Mesendoderm (in vitro differentiated cells): ENCODE measurements around the gene TUBA4A.
A peak's percentile ranks its signal among the peaks of the same experiment; 100 is the strongest.

Experiments used
- DNase-seq: peaks from one replicate; pipeline ENCODE4 v3.0.0; 2013
- H2AK5ac ChIP-seq: 2 replicates; pipeline ENCODE4 v1.6.1; 2013; ENCODE audit warnings: low read length, inconsistent platforms
- H2BK120ac ChIP-seq: 2 replicates; pipeline ENCODE4 v1.6.1; 2013; ENCODE audit warnings: low read depth, mild to moderate bottlenecking, low read length, moderate library complexity, mixed read lengths
- H2BK15ac ChIP-seq: replicated peaks from 2 replicates; pipeline ENCODE4 v1.6.1; 2013; ENCODE audit warnings: low read depth, mild to moderate bottlenecking, moderate library complexity
- H2BK5ac ChIP-seq: 2 replicates; pipeline ENCODE4 v1.6.1; 2013; ENCODE audit warnings: low read length, inconsistent platforms
- H3K18ac ChIP-seq: 2 replicates; pipeline ENCODE4 v1.6.1; 2013; ENCODE audit warnings: mild to moderate bottlenecking, low read length, mixed read lengths
- H3K23ac ChIP-seq: one replicate; pipeline ENCODE4 v1.6.1; 2013; ENCODE audit warnings: low read length
- H3K27ac ChIP-seq: 2 replicates; pipeline ENCODE4 v1.5.1; 2013; ENCODE audit warnings: low read depth, mild to moderate bottlenecking, inconsistent platforms, low read length, moderate library complexity
- H3K27me3 ChIP-seq: 2 replicates; pipeline ENCODE4 v1.6.1; 2013; ENCODE audit warnings: low read length, control low read depth, mild to moderate bottlenecking, inconsistent platforms; ENCODE audit not compliant: insufficient read depth, poor library complexity
- H3K36me3 ChIP-seq: 2 replicates; pipeline ENCODE4 v1.6.1; 2013; ENCODE audit warnings: low read length, inconsistent platforms; ENCODE audit not compliant: control insufficient read depth, insufficient read depth
- H3K4ac ChIP-seq: one replicate; pipeline ENCODE4 v1.6.1; 2013; ENCODE audit warnings: low read depth, mild to moderate bottlenecking, low read length, moderate library complexity
- H3K4me1 ChIP-seq: 2 replicates; pipeline ENCODE4 v1.6.1; 2013; ENCODE audit warnings: low read depth, low read length, inconsistent platforms; ENCODE audit not compliant: control insufficient read depth
- H3K4me2 ChIP-seq: 2 replicates; pipeline ENCODE4 v1.6.1; 2013; ENCODE audit warnings: low read length
- H3K4me3 ChIP-seq: 2 replicates; pipeline ENCODE4 v1.5.1; 2013; ENCODE audit warnings: mild to moderate bottlenecking, low read length
- H3K56ac ChIP-seq: one replicate; pipeline ENCODE4 v1.6.1; 2013; ENCODE audit warnings: low read length
- H3K79me1 ChIP-seq: 2 replicates; pipeline ENCODE4 v1.6.1; 2013; ENCODE audit warnings: low read length, inconsistent platforms
- H3K79me2 ChIP-seq: 2 replicates; pipeline ENCODE4 v1.6.1; 2013; ENCODE audit warnings: mild to moderate bottlenecking, low read length; ENCODE audit not compliant: control insufficient read depth, insufficient read depth
- H3K9ac ChIP-seq: 2 replicates; pipeline ENCODE4 v1.6.1; 2013; ENCODE audit warnings: low read length, inconsistent platforms
- H4K5ac ChIP-seq: one replicate; pipeline ENCODE4 v1.6.1; 2013; ENCODE audit warnings: low read length
- H4K8ac ChIP-seq: one replicate; pipeline ENCODE4 v1.6.1; 2013; ENCODE audit warnings: low read depth, mild to moderate bottlenecking, control low read depth, low read length, moderate library complexity
- WGBS: extraction: QIAGEN DNeasy Blood & Tissue Kit; methylation state at CpG from one replicate; pipeline ENCODE4 v1.1.7; 2013; ENCODE audit warnings: low lambda C conversion rate, missing lambda C conversion rate; ENCODE audit not compliant: insufficient coverage; ENCODE audit errors: extremely low coverage; 5-methylcytosine and 5-hydroxymethylcytosine counted together

Gene TUBA4A

GRCh38 chr2:219274361-219274921 is 20.7 kb upstream of the TUBA4A start:
- peak; percentile 98 for DNase-seq
- no peak overlapping the region for H4K5ac ChIP-seq
- H3K27ac ChIP-seq = peak overlapping the region; percentile 88
- H3K4me2 ChIP-seq = no peak overlapping the region
- no peak overlapping the region for H3K9ac ChIP-seq
- H4K8ac ChIP-seq = no peak overlapping the region
- H2AK5ac ChIP-seq = no peak overlapping the region
- no peak overlapping the region for H3K4me3 ChIP-seq
- WGBS = no CpG with 5 or more reads among the region's 6 CpGs
- H2BK5ac ChIP-seq = no peak overlapping the region
- H3K27me3 ChIP-seq = no peaks in the 10 kb centered on the region
- peak overlapping the region; percentile 49 for H3K56ac ChIP-seq
- peak overlapping the region; percentile 17 for H3K18ac ChIP-seq
- H3K4ac ChIP-seq = peak overlapping the region; percentile 4
- no peaks in the 10 kb centered on the region for H3K79me2 ChIP-seq
- no peaks in the 10 kb centered on the region for H3K36me3 ChIP-seq
- peaks cover 10% of the 10 kb centered on the region for H3K4me1 ChIP-seq
- no peak overlapping the region for H2BK120ac ChIP-seq
- no peak overlapping the region for H3K23ac ChIP-seq
- no peak overlapping the region for H2BK15ac ChIP-seq
- no peaks in the 10 kb centered on the region for H3K79me1 ChIP-seq

GRCh38 chr2:219273937-219274336 is 20.2 kb upstream of the TUBA4A start:
- Histone ChIP-seq H3K4me1 (peaks cover 10% of the 10 kb centered on the region), H3K18ac (peak overlapping the region; percentile 17), H3K79me1 (no peaks in the 10 kb centered on the region), H3K4ac (peak overlapping the region; percentile 4), H4K8ac (no peak overlapping the region), H2BK15ac (no peak overlapping the region), H3K9ac (no peak overlapping the region), H2BK5ac (peak overlapping the region; percentile 6), H3K4me3 (no peak overlapping the region), H3K27me3 (no peaks in the 10 kb centered on the region), H3K27ac (peak overlapping the region; percentile 88), H3K79me2 (no peaks in the 10 kb centered on the region), H2AK5ac (no peak overlapping the region), H3K36me3 (no peaks in the 10 kb centered on the region), H3K56ac (peak overlapping the region; percentile 49), H3K4me2 (no peak overlapping the region), H3K23ac (no peak overlapping the region), H2BK120ac (no peak overlapping the region), H4K5ac (no peak overlapping the region)
- no CpG with 5 or more reads among the region's 3 CpGs for WGBS
- peak; percentile 86 for DNase-seq

- no peak for DNase-seq
- no peak overlapping the region for H3K4me3 ChIP-seq
- H3K9ac ChIP-seq = no peak overlapping the region
Observed at GRCh38 chr2:219272995-219273394, 19.3 kb upstream of the TUBA4A start.

GRCh38 chr2:219272356-219272755 is 18.6 kb upstream of the TUBA4A start:
- Histone ChIP-seq H3K4me3 (no peak overlapping the region), H3K23ac (no peak overlapping the region), H3K27me3 (no peaks in the 10 kb centered on the region), H4K8ac (no peak overlapping the region), H3K56ac (no peak overlapping the region), H2AK5ac (no peak overlapping the region), H2BK120ac (no peak overlapping the region), H3K79me1 (no peaks in the 10 kb centered on the region), H3K9ac (no peak overlapping the region), H3K79me2 (no peaks in the 10 kb centered on the region), H3K27ac (no peak overlapping the region), H4K5ac (no peak overlapping the region), H2BK5ac (no peak overlapping the region), H3K36me3 (no peaks in the 10 kb centered on the region), H3K4me2 (no peak overlapping the region), H3K4me1 (peaks cover 2% of the 10 kb centered on the region), H3K4ac (no peak overlapping the region), H2BK15ac (no peak overlapping the region), H3K18ac (no peak overlapping the region)
- DNase-seq = no peak
- WGBS = no CpG with 5 or more reads among the region's 4 CpGs

More at GRCh38 chr2:219272995-219273394, 19.3 kb upstream of the TUBA4A start:
- no peak overlapping the region for H2BK5ac ChIP-seq
- no peak overlapping the region for H2BK15ac ChIP-seq
- H2AK5ac ChIP-seq = no peak overlapping the region
- peaks cover 3% of the 10 kb centered on the region for H3K4me1 ChIP-seq
- H3K27me3 ChIP-seq = no peaks in the 10 kb centered on the region
- no CpG with 5 or more reads among the region's 2 CpGs for WGBS
- H3K36me3 ChIP-seq = no peaks in the 10 kb centered on the region
- H3K23ac ChIP-seq = no peak overlapping the region
- no peak overlapping the region for H3K56ac ChIP-seq
- H4K8ac ChIP-seq = no peak overlapping the region
- no peaks in the 10 kb centered on the region for H3K79me2 ChIP-seq
- H2BK120ac ChIP-seq = no peak overlapping the region
- no peaks in the 10 kb centered on the region for H3K79me1 ChIP-seq
- no peak overlapping the region for H4K5ac ChIP-seq
- H3K18ac ChIP-seq = no peak overlapping the region
- no peak overlapping the region for H3K4me2 ChIP-seq
- H3K4ac ChIP-seq = peak overlapping the region; percentile 6
- no peak overlapping the region for H3K27ac ChIP-seq

- no peak overlapping the region for H2BK120ac ChIP-seq
- no peaks in the 10 kb centered on the region for H3K79me2 ChIP-seq
- no CpG with 5 or more reads among the region's 2 CpGs for WGBS
Observed at GRCh38 chr2:219271021-219271420, 17.3 kb upstream of the TUBA4A start.

GRCh38 chr2:219270055-219270372 is 16.3 kb upstream of the TUBA4A start:
- Histone ChIP-seq H3K4me1 (peaks cover 2% of the 10 kb centered on the region), H3K23ac (no peak overlapping the region), H4K8ac (no peak overlapping the region), H3K27me3 (no peaks in the 10 kb centered on the region), H3K4me3 (no peak overlapping the region), H3K18ac (no peak overlapping the region), H3K9ac (no peak overlapping the region), H2AK5ac (no peak overlapping the region), H3K27ac (no peak overlapping the region), H3K4me2 (no peak overlapping the region), H3K56ac (no peak overlapping the region), H3K36me3 (no peaks in the 10 kb centered on the region), H3K79me2 (no peaks in the 10 kb centered on the region), H3K79me1 (no peaks in the 10 kb centered on the region), H3K4ac (no peak overlapping the region), H4K5ac (no peak overlapping the region), H2BK15ac (no peak overlapping the region), H2BK120ac (no peak overlapping the region), H2BK5ac (no peak overlapping the region)
- WGBS = no CpG with 5 or more reads among the region's 5 CpGs
- no peak for DNase-seq

More at GRCh38 chr2:219271021-219271420, 17.3 kb upstream of the TUBA4A start:
- H3K27me3 ChIP-seq = no peaks in the 10 kb centered on the region
- no peak overlapping the region for H2BK5ac ChIP-seq
- H4K8ac ChIP-seq = no peak overlapping the region
- H3K18ac ChIP-seq = no peak overlapping the region
- no peak overlapping the region for H3K56ac ChIP-seq
- H3K27ac ChIP-seq = no peak overlapping the region
- H2BK15ac ChIP-seq = no peak overlapping the region
- H3K4me3 ChIP-seq = no peak overlapping the region
- no peak for DNase-seq
- no peaks in the 10 kb centered on the region for H3K36me3 ChIP-seq
- H3K9ac ChIP-seq = no peak overlapping the region
- no peak overlapping the region for H4K5ac ChIP-seq
- H3K4ac ChIP-seq = no peak overlapping the region
- H3K23ac ChIP-seq = no peak overlapping the region
- peaks cover 2% of the 10 kb centered on the region for H3K4me1 ChIP-seq
- no peak overlapping the region for H2AK5ac ChIP-seq
- H3K4me2 ChIP-seq = no peak overlapping the region
- H3K79me1 ChIP-seq = no peaks in the 10 kb centered on the region
